Measurements from ENCODE around the gene PSMD1. TPM values are rescaled to one million over a fixed set of nuclear protein-coding genes. Genes with fewer than 3 reads are reported as not detected.

Gene PSMD1
- total RNA-seq, 1 experiment from 2014 or later: 245 TPM

DNA sequence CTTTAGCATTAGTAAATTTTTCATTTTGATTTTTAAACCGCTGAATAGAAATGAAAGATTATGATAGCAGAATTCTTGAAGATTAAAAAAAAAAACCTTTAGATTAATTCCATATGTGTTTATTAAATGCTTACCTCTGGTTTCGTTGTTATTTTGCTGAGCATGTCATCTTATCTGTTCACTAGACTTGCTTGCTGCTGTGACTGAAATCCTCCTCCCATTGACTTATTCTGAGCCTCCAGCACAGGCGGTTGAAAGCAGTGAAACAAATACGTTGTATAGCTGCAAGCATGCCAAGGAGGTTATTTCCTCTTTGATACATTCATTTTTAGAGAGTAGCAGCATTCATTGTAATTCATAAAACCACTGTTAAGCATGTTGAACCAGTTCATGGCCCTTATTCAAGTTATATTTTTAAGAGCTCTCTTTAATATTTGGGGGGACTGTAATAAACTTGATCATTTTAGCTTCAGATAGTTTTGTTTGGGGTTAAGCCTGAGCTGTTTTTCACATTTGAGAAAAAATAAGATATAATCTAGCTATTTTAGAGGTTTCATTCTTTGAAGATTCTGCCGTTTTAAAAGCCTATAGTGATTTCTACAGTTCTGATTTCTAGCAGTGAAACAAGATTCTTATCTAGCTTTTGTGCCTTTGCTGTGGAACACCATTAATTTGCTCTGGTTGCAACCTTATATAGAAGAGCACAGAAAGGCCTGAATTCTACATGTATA is 68.3 kb downstream of the PSMD1 start, which contains the start of gene HTR2B:
TSS of gene HTR2B (minus strand) at position 205 of the 731 bp plus-strand sequence. CDS start 1,278 bp downstream, outside the sequence.
- intact Hi-C loops (cut with micrococcal nuclease; ENCODE audit: unreplicated experiment): no loop called here
- TF ChIP-seq, protein P1, sequence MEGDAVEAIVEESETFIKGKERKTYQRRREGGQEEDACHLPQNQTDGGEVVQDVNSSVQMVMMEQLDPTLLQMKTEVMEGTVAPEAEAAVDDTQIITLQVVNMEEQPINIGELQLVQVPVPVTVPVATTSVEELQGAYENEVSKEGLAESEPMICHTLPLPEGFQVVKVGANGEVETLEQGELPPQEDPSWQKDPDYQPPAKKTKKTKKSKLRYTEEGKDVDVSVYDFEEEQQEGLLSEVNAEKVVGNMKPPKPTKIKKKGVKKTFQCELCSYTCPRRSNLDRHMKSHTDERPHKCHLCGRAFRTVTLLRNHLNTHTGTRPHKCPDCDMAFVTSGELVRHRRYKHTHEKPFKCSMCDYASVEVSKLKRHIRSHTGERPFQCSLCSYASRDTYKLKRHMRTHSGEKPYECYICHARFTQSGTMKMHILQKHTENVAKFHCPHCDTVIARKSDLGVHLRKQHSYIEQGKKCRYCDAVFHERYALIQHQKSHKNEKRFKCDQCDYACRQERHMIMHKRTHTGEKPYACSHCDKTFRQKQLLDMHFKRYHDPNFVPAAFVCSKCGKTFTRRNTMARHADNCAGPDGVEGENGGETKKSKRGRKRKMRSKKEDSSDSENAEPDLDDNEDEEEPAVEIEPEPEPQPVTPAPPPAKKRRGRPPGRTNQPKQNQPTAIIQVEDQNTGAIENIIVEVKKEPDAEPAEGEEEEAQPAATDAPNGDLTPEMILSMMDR (conservative IDR thresholded peaks at IDR 0.05; ENCODE audit: low read depth, low read length): no peak
- TF ChIP-seq EZH2 (IDR thresholded peaks at IDR 0.05; ENCODE audit: borderline replicate concordance, low read depth, low read length, poor library complexity, severe bottlenecking): no peak
- H3K4me3 ChIP-seq (ENCODE audit: low read depth, low read length, poor library complexity, severe bottlenecking): no peak within 1 kb of the TSS
- H3K9me3 ChIP-seq (ENCODE audit: low read depth, low read length, poor library complexity, severe bottlenecking): no peaks in the 10 kb centered on the region
- H3K27ac ChIP-seq (ENCODE audit: low read depth, low read length, poor library complexity, severe bottlenecking): no peak within 1 kb of the TSS
- peaks cover 23% of the 10 kb centered on the region for H3K4me1 ChIP-seq (ENCODE audit: insufficient read depth, low read length, poor library complexity, severe bottlenecking)
- no peaks in the 10 kb centered on the region for H3K27me3 ChIP-seq (replicated peaks; ENCODE audit: insufficient read depth, low read depth, low read length, poor library complexity)
- no TSS peak for BruUV-seq (replicated peaks)
- DNase-seq (ENCODE audit: low spot score): no peak
- CTCF ChIA-PET: no interaction called here
- POLR2A ChIA-PET (ENCODE audit: low non-redundant PET): no interaction called here
- H3K36me3 ChIP-seq (ENCODE audit: insufficient read depth, low read length, poor library complexity, severe bottlenecking): no peaks in the 10 kb centered on the region

DNA sequence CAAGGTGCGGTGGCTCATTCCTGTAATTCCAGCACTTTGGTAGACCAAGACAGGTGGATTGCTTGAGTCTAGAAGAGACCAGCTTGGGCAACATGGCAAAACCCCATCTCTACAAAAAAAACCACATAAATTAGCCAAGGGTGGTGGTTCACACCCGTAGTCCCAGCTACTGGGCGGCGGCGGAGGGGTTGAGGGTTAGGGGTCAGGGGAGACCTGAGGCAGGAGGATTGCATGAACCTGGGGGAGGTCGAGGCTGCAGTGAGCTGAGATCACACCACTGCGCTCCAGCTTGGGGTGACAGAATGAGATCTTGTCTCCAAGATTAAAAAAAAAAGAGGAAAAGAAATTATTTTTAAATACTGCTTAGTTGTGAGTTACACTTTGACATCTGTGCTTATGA is 69.5 kb downstream of the PSMD1 start:
- CTCF ChIA-PET: no interaction called here
- no TSS peak for BruUV-seq (replicated peaks)
- no peaks in the 10 kb centered on the region for H3K27me3 ChIP-seq (replicated peaks; ENCODE audit: insufficient read depth, low read depth, low read length, poor library complexity)
- POLR2A ChIA-PET (ENCODE audit: low non-redundant PET): no interaction called here
- H3K27ac ChIP-seq (ENCODE audit: low read depth, low read length, poor library complexity, severe bottlenecking): no peak overlapping the region
- TF ChIP-seq, protein P1 (conservative IDR thresholded peaks at IDR 0.05; ENCODE audit: low read depth, low read length): no peak
- no peak for TF ChIP-seq EZH2 (IDR thresholded peaks at IDR 0.05; ENCODE audit: borderline replicate concordance, low read depth, low read length, poor library complexity, severe bottlenecking)
- intact Hi-C loops (cut with micrococcal nuclease; ENCODE audit: unreplicated experiment): no loop called here
- no peak overlapping the region for H3K4me3 ChIP-seq (ENCODE audit: low read depth, low read length, poor library complexity, severe bottlenecking)
- H3K36me3 ChIP-seq (ENCODE audit: insufficient read depth, low read length, poor library complexity, severe bottlenecking): no peaks in the 10 kb centered on the region
- DNase-seq (ENCODE audit: low spot score): no peak
- no peaks in the 10 kb centered on the region for H3K9me3 ChIP-seq (ENCODE audit: low read depth, low read length, poor library complexity, severe bottlenecking)
- peaks cover 23% of the 10 kb centered on the region for H3K4me1 ChIP-seq (ENCODE audit: insufficient read depth, low read length, poor library complexity, severe bottlenecking)

DNA sequence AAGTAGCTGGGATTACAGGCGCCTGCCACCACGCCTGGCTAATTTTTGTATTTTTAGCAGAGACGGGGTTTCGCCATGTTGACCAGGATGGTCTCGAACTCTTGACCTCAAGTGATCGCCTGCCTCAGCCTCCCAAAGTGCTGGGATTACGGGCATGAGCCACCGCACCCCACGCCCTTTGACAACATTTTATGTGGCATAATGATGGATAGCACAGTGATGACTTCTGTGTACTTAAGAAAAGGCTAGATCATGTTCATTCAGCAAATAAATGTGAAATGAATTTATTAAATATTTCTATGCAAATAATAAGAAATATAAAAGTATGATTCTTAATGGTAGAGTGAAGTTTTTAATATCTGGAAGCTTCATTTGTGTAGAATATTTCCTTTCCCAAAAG is 70.8 kb downstream of the PSMD1 start:
- Histone ChIP-seq H3K4me1 (ENCODE audit: insufficient read depth, low read length, poor library complexity, severe bottlenecking) (peaks cover 23% of the 10 kb centered on the region), H3K27ac (ENCODE audit: low read depth, low read length, poor library complexity, severe bottlenecking) (no peak overlapping the region), H3K36me3 (ENCODE audit: insufficient read depth, low read length, poor library complexity, severe bottlenecking) (no peaks in the 10 kb centered on the region), H3K4me3 (ENCODE audit: low read depth, low read length, poor library complexity, severe bottlenecking) (no peak overlapping the region), H3K9me3 (ENCODE audit: low read depth, low read length, poor library complexity, severe bottlenecking) (no peaks in the 10 kb centered on the region), H3K27me3 (replicated peaks; ENCODE audit: insufficient read depth, low read depth, low read length, poor library complexity) (no peaks in the 10 kb centered on the region)
- DNase-seq (ENCODE audit: low spot score): no peak
- no TSS peak for BruUV-seq (replicated peaks)
- ChIA-PET CTCF (no interaction called here), POLR2A (ENCODE audit: low non-redundant PET) (no interaction called here)
- intact Hi-C loops (cut with micrococcal nuclease; ENCODE audit: unreplicated experiment): no loop called here
- no peak for TF ChIP-seq EZH2 (IDR thresholded peaks at IDR 0.05; ENCODE audit: borderline replicate concordance, low read depth, low read length, poor library complexity, severe bottlenecking)
- TF ChIP-seq, protein P1 (conservative IDR thresholded peaks at IDR 0.05; ENCODE audit: low read depth, low read length): no peak
